Stomach (tissue), 9 donors: Measurements from ENCODE around the gene USP47. TPM values are rescaled to one million over a fixed set of nuclear protein-coding genes. Genes with fewer than 3 reads are reported as not detected.

Experiments used
- DNase-seq, 2 donors: peaks; one replicate each; pipeline versions ENCODE4 v3.0.0 to v3.0.0-alpha.2; 2013 to 2019
- H3K27ac ChIP-seq, 5 donors: fragments of 200-600 bp in 4 of 5; sonication (generic) in 4 of 5; one replicate each; pipeline ENCODE4 v1.5.1; 2013 to 2019; ENCODE audit warnings: mild to moderate bottlenecking in 1 of 5, moderate library complexity in 1 of 5
- H3K27me3 ChIP-seq, 3 donors: fragments of 200-600 bp; sonication (generic); one replicate each; pipeline ENCODE4 v1.5.1; 2017 to 2019; ENCODE audit warnings: mixed run types in 1 of 3
- H3K36me3 ChIP-seq, 4 donors: fragments of 200-600 bp; sonication (generic); 1 replicate in 3 of 4; 2 replicates in 1 of 4; pipeline ENCODE4 v1.5.1; 2016 to 2019
- H3K4me1 ChIP-seq, 4 donors: fragments of 200-600 bp; sonication (generic); one replicate each; pipeline ENCODE4 v1.5.1; 2016 to 2019
- H3K4me3 ChIP-seq, 4 donors: fragments of 200-600 bp; sonication (generic) in 3 of 4; one replicate each; pipeline ENCODE4 v1.5.1; 2016 to 2019; ENCODE audit warnings: mild to moderate bottlenecking in 1 of 4
- H3K9me3 ChIP-seq, 4 donors: fragments of 200-600 bp; sonication (generic); one replicate each; pipeline ENCODE4 v1.5.1; 2016 to 2019
- CTCF ChIP-seq, 7 experiments: fragments of 450-650 bp in 4 of 7; fragments of 200-600 bp in 3 of 7; sonication (generic) in 3 of 7; IDR thresholded peaks; one replicate each; pipeline ENCODE4 v1.5.1; 2016 to 2019; ENCODE audit warnings: antibody characterized with exemption in 7 of 7, control low read depth in 2 of 7, mild to moderate bottlenecking in 1 of 7
- EP300 ChIP-seq: sonication (generic); formaldehyde crosslinking; IDR thresholded peaks from one replicate; pipeline ENCODE4 v1.6.1; 2017; ENCODE audit warnings: antibody characterized with exemption
- POLR2A ChIP-seq, 4 donors: fragments of 450-650 bp; IDR thresholded peaks; one replicate each; pipeline ENCODE4 v1.6.1; 2016; ENCODE audit warnings: antibody characterized with exemption in 4 of 4, control low read depth in 2 of 4, mild to moderate bottlenecking in 1 of 4, moderate library complexity in 1 of 4
- POLR2AphosphoS5 ChIP-seq, 3 donors: sonication (generic); formaldehyde crosslinking; IDR thresholded peaks; one replicate each; pipeline ENCODE4 v1.6.1; 2016; ENCODE audit warnings: antibody characterized with exemption in 3 of 3
- WGBS, 5 donors: extraction: QIAGEN DNeasy Blood & Tissue Kit in 3 of 5; methylation state at CpG; one replicate each; pipeline versions ENCODE4 v1.1.5 to v1.1.7; 2013 to 2018; 5-methylcytosine and 5-hydroxymethylcytosine counted together
- intact Hi-C: fragments of 100-400 bp; cut with DNase I; formaldehyde crosslinking; loops from one replicate; pipeline ENCODE4 v1.15.1; 2023; ENCODE audit warnings: low total_unique reads
- polyA plus RNA-seq, 3 donors: library from polyadenylated mRNA; stranded (reverse); fragments of 200-250 nt; gene quantifications; one replicate each; pipeline ENCODE4 v1.2.3, GENCODE V29; 2013
- total RNA-seq, 5 donors: library from RNA; depleted of rRNA; stranded (reverse); fragments of >200 nt; gene quantifications; one replicate each; pipeline versions ENCODE4 v1.1.0 to v1.2.3, GENCODE V29; 2014 to 2016
- donor health status: healthy with polysubstance abuse.
- donor health status: Bipolar disorder and iron deficiency.
- donor health status: healthy.

USP47 gene
- total and polyA plus RNA-seq, 8 donors: 14.6 to 200 (median 48.8) TPM

- H3K27me3 ChIP-seq: peaks cover 0 to 34% (median 24%) of the 10 kb centered on the region in 3 donors
- intact Hi-C loops: no loop called here
- H3K9me3 ChIP-seq: no peaks in the 10 kb centered on the region
- H3K4me3 ChIP-seq: peak overlapping the region in 2 of 4 donors; percentile 73 to 76
- 93 to 97% (median 95%) methylated on average over 7 of the region's 7 CpGs for WGBS, 5 donors
- H3K27ac ChIP-seq: peak overlapping the region in 4 of 5 donors; percentile 1 to 78 (median 74)
- no peak for TF ChIP-seq POLR2A (IDR thresholded peaks at IDR 0.05)
- TF ChIP-seq EP300: no peak
- TF ChIP-seq POLR2AphosphoS5 (IDR thresholded peaks at IDR 0.05): no peak
- TF ChIP-seq CTCF (IDR thresholded peaks at IDR 0.05): no peak
- no peak for DNase-seq
- H3K36me3 ChIP-seq: peaks cover 0 to 4% (median under 1%) of the 10 kb centered on the region in 4 donors
- peaks cover 16 to 51% (median 29%) of the 10 kb centered on the region in 4 donors for H3K4me1 ChIP-seq
Measured at GRCh38 chr11:12006552-12007229, 164.9 kb downstream of the USP47 start.

GRCh38 chr11:12007230-12007593 lies 165.4 kb downstream of the USP47 start:
- WGBS, 5 donors: 82 to 94% (median 90%) methylated on average over 4 to 5 of the region's 5 CpGs
- H3K9me3 ChIP-seq: no peaks in the 10 kb centered on the region
- peaks cover 0 to 34% (median 24%) of the 10 kb centered on the region in 3 donors for H3K27me3 ChIP-seq
- H3K4me3 ChIP-seq: peak overlapping the region in 2 of 4 donors; percentile 73 to 76
- H3K36me3 ChIP-seq: no peaks in the 10 kb centered on the region
- no peak for TF ChIP-seq EP300
- no peak for TF ChIP-seq POLR2AphosphoS5 (IDR thresholded peaks at IDR 0.05)
- DNase-seq: no peak
- peak overlapping the region in 3 of 5 donors; percentile 73 to 78 (median 74) for H3K27ac ChIP-seq
- intact Hi-C loops: no loop called here
- peaks cover 16 to 51% (median 29%) of the 10 kb centered on the region in 4 donors for H3K4me1 ChIP-seq

GRCh38 chr11:12007769-12008737 lies 166.3 kb downstream of the USP47 start, which contains the start of gene DKK3:
DKK3 (minus strand) TSS chr11:12008626; CDS start chr11:12008582, 44 bp downstream.
- peaks cover 0 to 34% (median 24%) of the 10 kb centered on the region in 3 donors for H3K27me3 ChIP-seq
- no peak for TF ChIP-seq POLR2A (IDR thresholded peaks at IDR 0.05)
- TF ChIP-seq POLR2AphosphoS5 (IDR thresholded peaks at IDR 0.05): no peak
- no peak for TF ChIP-seq CTCF (IDR thresholded peaks at IDR 0.05)
- TF ChIP-seq EP300: no peak
- no peaks in the 10 kb centered on the region for H3K36me3 ChIP-seq
- H3K4me1 ChIP-seq: peaks cover 16 to 51% (median 29%) of the 10 kb centered on the region in 4 donors
- peak in 1 of 2 donors; percentile 64 for DNase-seq
- intact Hi-C loops: no loop called here
- peak within 1 kb of the TSS; percentile 54 to 78 (median 73) for H3K27ac ChIP-seq
- H3K9me3 ChIP-seq: no peaks in the 10 kb centered on the region
- peak within 1 kb of the TSS; percentile 59 to 76 (median 67) for H3K4me3 ChIP-seq
- 2 to 14% (median 10%) methylated on average over 19 to 71 of the region's 71 CpGs for WGBS, 5 donors

Other genes with a start within 250 kb of the USP47 start
- 10 to 100 TPM in 2 of 5 donors, 1 to 10 TPM in 2, under 1 TPM in 1; 0.58 to 16.1 (median 3.0) TPM for gene GALNT18, start 220.0 kb upstream of the USP47 start, total RNA-seq
- 1 to 10 TPM; 1.1 to 6.8 (median 1.8) TPM for gene GALNT18, start 220.0 kb upstream of the USP47 start, polyA plus RNA-seq
- 10 to 100 TPM; 35.0 to 63.8 (median 54.7) TPM for gene DKK3, start 166.7 kb downstream of the USP47 start, total RNA-seq
- gene DKK3, start 166.7 kb downstream of the USP47 start, polyA plus RNA-seq: 10 to 100 TPM; 21.8 to 36.7 (median 29.6) TPM